MCF 10A (cell line): ENCODE data around the gene MAP3K13. TPM values are rescaled to one million over a fixed set of nuclear protein-coding genes. Genes with fewer than 3 reads are reported as not detected.

ENCODE experiments used
- BruUV-seq: library from RNA; stranded (reverse); fragments of 400-500 nt; replicated peaks from 2 replicates; lab custom pipeline; 2021; lab: Mats Ljungman, UMichigan
- CTCF ChIA-PET: fragments of 300-600 bp; sonication (Branson Sonifier 250); formaldehyde crosslinking; extraction: SDS; loops from one replicate; lab custom pipeline; 2021; ENCODE audit warnings: antibody characterized with exemption, inconsistent platforms; lab: Yijun Ruan, JAX
- POLR2A ChIA-PET: fragments of 300-600, 350-650 bp; sonication (Branson Sonifier 250); formaldehyde crosslinking; extraction: SDS; loops from one replicate; lab custom pipeline; 2020; ENCODE audit warnings: antibody characterized with exemption, inconsistent platforms; lab: Yijun Ruan, JAX
- DNase-seq: peaks from one replicate; pipeline ENCODE4 v3.0.0-alpha.2; 2018; ENCODE audit not compliant: unreplicated experiment
- H3K27ac Mint-ChIP-seq: one replicate; pipeline ENCODE4 v1.8.0; 2022; ENCODE audit warnings: mild to moderate bottlenecking, low read depth, mixed read lengths; ENCODE audit not compliant: unreplicated experiment
- H3K27me3 Mint-ChIP-seq: one replicate; pipeline ENCODE4 v1.8.0; 2022; ENCODE audit warnings: mixed read lengths; ENCODE audit not compliant: insufficient read depth, unreplicated experiment
- H3K36me3 Mint-ChIP-seq: one replicate; pipeline ENCODE4 v1.8.0; 2022; ENCODE audit warnings: mild to moderate bottlenecking, moderate library complexity, mixed read lengths; ENCODE audit not compliant: insufficient read depth, unreplicated experiment
- H3K4me1 Mint-ChIP-seq: one replicate; pipeline ENCODE4 v1.8.0; 2022; ENCODE audit warnings: mixed read lengths; ENCODE audit not compliant: insufficient read depth, unreplicated experiment
- H3K4me3 Mint-ChIP-seq: one replicate; pipeline ENCODE4 v1.8.0; 2022; ENCODE audit warnings: mild to moderate bottlenecking, moderate library complexity, mixed read lengths; ENCODE audit not compliant: unreplicated experiment
- H3K9me3 Mint-ChIP-seq: one replicate; pipeline ENCODE4 v1.8.0; 2022; ENCODE audit warnings: mixed read lengths; ENCODE audit not compliant: unreplicated experiment
- intact Hi-C: fragments of 100-400 bp; cut with micrococcal nuclease; formaldehyde crosslinking; loops from 2 replicates; pipeline ENCODE4 v1.14.1; 2022
- total RNA-seq: library from RNA; stranded (reverse); gene quantifications from 2 replicates; pipeline ENCODE4 v1.2.3, GENCODE V29; 2022
- TF ChIP-seq, protein P1 (sequence below): fragments of 200-600 bp; IDR thresholded peaks from one replicate; pipeline ENCODE4 v1.8.0; 2022; ENCODE audit warnings: antibody characterized with exemption, mild to moderate bottlenecking; ENCODE audit not compliant: unreplicated experiment

Gene MAP3K13
- total RNA-seq, 1 experiment from 2014 or later = 15.8 TPM

DNA sequence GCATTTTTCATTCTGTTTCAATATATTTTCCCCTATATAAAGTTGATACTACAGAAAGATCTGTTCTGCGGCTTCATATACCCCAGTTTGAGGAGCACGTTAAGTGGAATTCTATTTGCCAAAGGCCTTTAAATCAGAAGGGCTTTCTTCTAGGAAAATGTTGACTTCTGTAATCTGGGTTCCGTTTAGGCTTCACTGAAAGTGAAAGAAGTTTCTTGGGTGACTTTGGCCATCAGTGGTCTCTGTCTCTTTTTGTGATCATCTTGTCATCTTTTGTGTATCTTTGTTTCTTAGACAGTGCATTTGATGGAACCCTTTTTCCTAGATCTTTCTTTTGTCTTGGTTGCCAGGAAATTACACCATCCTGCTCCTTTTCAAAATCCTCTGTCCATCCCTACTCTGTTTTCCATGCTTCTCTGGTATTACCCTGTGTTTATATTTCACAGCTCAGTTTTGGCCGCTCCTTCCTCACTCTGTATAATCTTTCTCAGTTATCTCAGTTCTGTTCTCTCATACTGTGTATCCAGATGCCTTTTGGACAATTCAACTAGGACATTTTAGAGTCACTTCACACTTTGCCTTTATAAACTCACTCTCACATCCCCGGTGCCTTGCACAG is 40.7 kb upstream of the MAP3K13 start:
- ChIA-PET CTCF (no interaction called here), POLR2A (no interaction called here)
- H3K27ac Mint-ChIP-seq = no peak overlapping the region
- TF ChIP-seq, protein P1, sequence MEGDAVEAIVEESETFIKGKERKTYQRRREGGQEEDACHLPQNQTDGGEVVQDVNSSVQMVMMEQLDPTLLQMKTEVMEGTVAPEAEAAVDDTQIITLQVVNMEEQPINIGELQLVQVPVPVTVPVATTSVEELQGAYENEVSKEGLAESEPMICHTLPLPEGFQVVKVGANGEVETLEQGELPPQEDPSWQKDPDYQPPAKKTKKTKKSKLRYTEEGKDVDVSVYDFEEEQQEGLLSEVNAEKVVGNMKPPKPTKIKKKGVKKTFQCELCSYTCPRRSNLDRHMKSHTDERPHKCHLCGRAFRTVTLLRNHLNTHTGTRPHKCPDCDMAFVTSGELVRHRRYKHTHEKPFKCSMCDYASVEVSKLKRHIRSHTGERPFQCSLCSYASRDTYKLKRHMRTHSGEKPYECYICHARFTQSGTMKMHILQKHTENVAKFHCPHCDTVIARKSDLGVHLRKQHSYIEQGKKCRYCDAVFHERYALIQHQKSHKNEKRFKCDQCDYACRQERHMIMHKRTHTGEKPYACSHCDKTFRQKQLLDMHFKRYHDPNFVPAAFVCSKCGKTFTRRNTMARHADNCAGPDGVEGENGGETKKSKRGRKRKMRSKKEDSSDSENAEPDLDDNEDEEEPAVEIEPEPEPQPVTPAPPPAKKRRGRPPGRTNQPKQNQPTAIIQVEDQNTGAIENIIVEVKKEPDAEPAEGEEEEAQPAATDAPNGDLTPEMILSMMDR = no peak
- BruUV-seq = no TSS peak
- H3K4me1 Mint-ChIP-seq = peaks cover 17% of the 10 kb centered on the region
- H3K9me3 Mint-ChIP-seq = no peaks in the 10 kb centered on the region
- no peaks in the 10 kb centered on the region for H3K36me3 Mint-ChIP-seq
- no peak overlapping the region for H3K4me3 Mint-ChIP-seq
- intact Hi-C loops = no loop called here
- no peak for DNase-seq
- no peaks in the 10 kb centered on the region for H3K27me3 Mint-ChIP-seq

GRCh38 chr3:185325946-185326791 is 36.8 kb upstream of the MAP3K13 start:
- POLR2A ChIA-PET = interaction anchor here (0.6 to 1.4 kb wide), 3 partner anchors 12 to 1239 kb away, joined by 3 to 4 read pairs (median 3); no protein-coding TSS in a partner anchor
- intact Hi-C loops = no loop called here
- TF ChIP-seq, protein P1 = no peak
- BruUV-seq = no TSS peak
- Mint-ChIP-seq H3K9me3 (no peaks in the 10 kb centered on the region), H3K27me3 (no peaks in the 10 kb centered on the region), H3K36me3 (no peaks in the 10 kb centered on the region), H3K27ac (no peak overlapping the region), H3K4me3 (no peak overlapping the region), H3K4me1 (peaks cover 6% of the 10 kb centered on the region)
- CTCF ChIA-PET = interaction anchor here (0.6 to 1.9 kb wide), 3 partner anchors 18 to 249 kb away, joined by 4 to 6 read pairs (median 5); no protein-coding TSS in a partner anchor
- DNase-seq = no peak

DNA sequence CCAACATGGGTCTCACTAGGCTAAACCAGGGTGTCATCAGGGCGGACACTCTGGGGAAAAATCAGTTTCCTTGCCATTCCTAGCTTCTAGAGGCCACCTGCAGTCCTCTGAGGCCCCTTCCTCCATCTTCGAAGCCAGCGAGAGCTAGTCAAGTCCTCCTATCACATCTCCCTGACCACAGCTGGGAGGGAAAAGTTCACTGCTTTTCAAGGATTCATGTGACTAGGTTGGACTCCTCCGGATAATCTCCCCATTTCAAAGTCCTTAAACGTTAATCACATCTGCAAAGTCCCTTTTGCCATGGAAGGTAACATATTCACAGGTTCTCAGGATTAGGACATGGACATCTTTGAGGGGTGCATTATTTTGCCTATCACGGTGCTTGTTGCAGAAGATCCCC is 35.9 kb upstream of the MAP3K13 start:
- Mint-ChIP-seq H3K27me3 (no peaks in the 10 kb centered on the region), H3K4me3 (no peak overlapping the region), H3K4me1 (peaks cover 11% of the 10 kb centered on the region), H3K36me3 (no peaks in the 10 kb centered on the region), H3K9me3 (no peaks in the 10 kb centered on the region), H3K27ac (no peak overlapping the region)
- ChIA-PET POLR2A (interaction anchor here (0.6 to 1.4 kb wide), 3 partner anchors 13 to 1238 kb away, joined by 3 to 4 read pairs (median 3); no protein-coding TSS in a partner anchor), CTCF (interaction anchor here (1.0 to 1.5 kb wide), 2 partner anchors 18 to 248 kb away, joined by 4 read pairs; no protein-coding TSS in a partner anchor)
- no TSS peak for BruUV-seq
- TF ChIP-seq, protein P1 = no peak
- intact Hi-C loops = no loop called here
- DNase-seq = no peak
